RPMI7951 (cell line): ENCODE data around the gene DIDO1. TPM values are rescaled to one million over a fixed set of nuclear protein-coding genes. Genes with fewer than 3 reads are reported as not detected.
"Not testable (repeated sequence)": the region's sequence is repeated elsewhere in the genome, so short reads cannot be mapped to it uniquely, and the experiment has no call there.

Experiments
- DNase-seq: peaks from one replicate; pipeline ENCODE4 v3.0.0-alpha.2; 2012; ENCODE audit warnings: low read depth
- total RNA-seq: library from RNA; depleted of rRNA; stranded (reverse); fragments of >200 nt; shearing (Covaris generic); gene quantifications from 2 replicates; pipeline ENCODE4 v1.2.3, GENCODE V29; 2014

Gene DIDO1
- total RNA-seq, 1 experiment from 2014 or later = 30.0 TPM

- no peak for DNase-seq
Observed at GRCh38 chr20:62962891-62963613, 36.7 kb upstream of the DIDO1 start.

- DNase-seq = no peak
Observed at GRCh38 chr20:62962221-62962879, 36.0 kb upstream of the DIDO1 start.

GRCh38 chr20:62961799-62962198 is 35.5 kb upstream of the DIDO1 start:
- DNase-seq = no peak

DNA sequence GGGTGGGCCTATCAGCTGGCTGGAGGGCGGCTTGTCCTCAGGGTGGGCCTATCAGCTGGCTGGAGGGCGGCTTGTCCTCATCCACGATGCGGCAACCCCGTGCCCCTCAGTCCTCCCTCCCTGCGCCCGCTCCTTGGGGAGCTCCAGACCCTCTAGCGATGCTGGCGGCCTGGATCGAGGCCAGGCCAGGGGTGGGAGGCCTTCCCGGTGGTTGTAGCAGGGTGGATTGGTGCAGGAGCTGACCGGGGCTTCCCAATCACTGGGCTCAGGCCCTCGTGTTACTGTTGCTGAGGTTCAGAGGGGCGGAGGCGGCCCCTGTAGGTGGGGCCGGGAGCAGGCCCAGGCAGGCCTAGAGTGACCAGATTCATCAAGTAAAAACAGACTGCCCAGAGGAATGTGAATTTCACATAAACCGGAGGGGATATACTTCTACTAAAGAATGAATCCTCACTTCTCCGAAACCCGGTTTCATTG is 35.0 kb upstream of the DIDO1 start:
- DNase-seq = no peak

DNA sequence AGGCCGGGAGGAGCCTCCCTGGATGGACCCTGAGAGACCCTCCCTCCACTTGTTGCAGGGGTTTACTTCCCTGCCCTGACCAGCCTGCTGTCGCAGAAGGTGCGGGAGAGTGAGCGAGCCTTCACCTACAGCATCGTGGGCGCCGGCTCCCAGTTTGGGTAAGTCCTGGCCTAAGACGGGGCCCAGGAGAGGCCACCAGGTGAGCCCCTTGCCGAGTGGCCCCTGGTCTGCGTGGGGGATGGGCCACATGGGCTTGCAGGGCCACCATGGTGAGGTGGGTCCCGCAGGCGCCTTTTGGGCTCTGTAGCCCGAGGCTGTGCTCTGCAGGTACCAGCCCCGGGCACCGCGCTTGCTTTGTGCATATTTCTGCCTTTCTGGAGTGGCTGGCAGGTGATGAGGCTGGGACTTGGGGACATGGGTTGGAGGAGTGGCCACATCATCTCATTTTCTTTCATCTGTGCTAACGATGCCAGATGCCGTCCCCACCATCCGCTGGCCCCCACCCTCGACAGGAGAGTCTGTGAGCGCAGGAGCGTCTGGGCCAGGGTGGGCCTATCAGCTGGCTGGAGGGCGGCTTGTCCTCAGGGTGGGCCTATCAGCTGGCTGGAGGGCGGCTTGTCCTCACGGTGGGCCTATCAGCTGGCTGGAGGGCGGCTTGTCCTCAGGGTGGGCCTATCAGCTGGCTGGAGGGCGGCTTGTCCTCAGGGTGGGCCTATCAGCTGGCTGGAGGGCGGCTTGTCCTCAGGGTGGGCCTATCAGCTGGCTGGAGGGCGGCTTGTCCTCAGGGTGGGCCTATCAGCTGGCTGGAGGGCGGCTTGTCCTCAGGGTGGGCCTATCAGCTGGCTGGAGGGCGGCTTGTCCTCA is 34.4 kb upstream of the DIDO1 start:
- not testable (repeated sequence) for DNase-seq

DNA sequence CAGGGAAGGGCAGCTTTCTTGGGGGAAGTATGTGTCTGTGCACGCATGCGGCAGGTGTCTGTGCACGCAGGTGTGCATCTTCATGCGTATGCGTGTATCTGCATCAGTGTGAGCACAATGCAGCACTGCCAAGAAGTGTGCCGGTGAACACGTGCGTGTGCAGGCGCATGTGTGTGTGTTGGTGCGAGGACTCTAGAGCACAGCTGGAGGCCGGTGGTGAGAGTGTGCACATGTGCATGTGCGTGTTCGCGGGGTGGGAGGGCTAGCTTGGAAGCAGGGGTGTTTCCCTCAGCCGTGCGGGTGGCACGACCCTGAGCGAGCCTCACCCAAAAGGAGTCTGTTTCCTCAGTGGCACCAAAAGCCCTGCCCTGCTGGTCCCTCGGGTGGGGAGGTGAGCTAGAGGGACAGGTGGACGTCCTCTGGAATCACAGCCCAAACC is 33.7 kb upstream of the DIDO1 start:
- no peak for DNase-seq

DNA sequence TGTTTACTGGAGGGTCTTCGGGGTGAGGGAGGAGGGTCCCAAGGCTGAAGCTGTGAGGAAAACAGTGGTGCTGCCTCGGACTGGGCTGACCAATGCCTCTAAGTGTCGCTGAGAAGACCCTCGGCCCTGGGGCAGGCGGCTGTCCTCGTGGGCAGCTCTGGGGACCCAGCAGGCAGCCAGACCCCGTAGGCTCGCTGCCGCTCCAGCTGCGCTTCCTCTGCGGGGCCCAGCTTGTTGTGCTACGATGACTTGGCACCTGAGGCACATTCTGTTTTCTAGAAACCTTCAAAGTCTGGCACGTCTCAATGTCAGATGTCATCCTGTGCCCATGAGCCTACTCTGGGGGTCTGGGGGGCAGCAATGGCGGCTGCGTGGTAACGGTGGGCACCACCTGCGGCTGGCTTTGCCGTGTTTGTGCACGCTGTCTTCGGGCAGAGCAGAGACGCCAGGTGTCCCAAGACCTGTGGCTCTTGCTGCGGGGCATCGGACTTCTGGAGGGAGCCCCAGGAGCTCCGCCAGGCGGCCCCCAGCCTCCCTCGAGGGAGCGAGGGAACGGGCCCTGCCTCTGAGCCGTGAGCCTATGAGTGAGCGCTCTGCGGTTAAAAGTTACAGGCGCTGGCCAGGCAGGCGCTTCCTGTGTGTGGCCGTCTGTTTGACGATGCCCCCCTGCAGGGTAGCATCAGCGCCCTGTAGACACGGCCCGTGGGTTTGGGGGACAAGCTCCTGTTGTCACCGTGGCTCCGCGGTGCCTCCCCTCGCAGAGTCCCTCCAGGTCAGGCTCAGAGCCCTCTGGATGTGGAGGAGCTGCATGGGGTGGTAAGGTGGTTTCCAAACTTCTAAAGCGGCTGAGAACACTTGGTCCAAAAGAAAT is 33.0 kb upstream of the DIDO1 start:
- no peak for DNase-seq

GRCh38 chr20:62958388-62959100 is 32.2 kb upstream of the DIDO1 start:
- no peak for DNase-seq

GRCh38 chr20:62957136-62958117 is 31.1 kb upstream of the DIDO1 start:
- no peak for DNase-seq

DNA sequence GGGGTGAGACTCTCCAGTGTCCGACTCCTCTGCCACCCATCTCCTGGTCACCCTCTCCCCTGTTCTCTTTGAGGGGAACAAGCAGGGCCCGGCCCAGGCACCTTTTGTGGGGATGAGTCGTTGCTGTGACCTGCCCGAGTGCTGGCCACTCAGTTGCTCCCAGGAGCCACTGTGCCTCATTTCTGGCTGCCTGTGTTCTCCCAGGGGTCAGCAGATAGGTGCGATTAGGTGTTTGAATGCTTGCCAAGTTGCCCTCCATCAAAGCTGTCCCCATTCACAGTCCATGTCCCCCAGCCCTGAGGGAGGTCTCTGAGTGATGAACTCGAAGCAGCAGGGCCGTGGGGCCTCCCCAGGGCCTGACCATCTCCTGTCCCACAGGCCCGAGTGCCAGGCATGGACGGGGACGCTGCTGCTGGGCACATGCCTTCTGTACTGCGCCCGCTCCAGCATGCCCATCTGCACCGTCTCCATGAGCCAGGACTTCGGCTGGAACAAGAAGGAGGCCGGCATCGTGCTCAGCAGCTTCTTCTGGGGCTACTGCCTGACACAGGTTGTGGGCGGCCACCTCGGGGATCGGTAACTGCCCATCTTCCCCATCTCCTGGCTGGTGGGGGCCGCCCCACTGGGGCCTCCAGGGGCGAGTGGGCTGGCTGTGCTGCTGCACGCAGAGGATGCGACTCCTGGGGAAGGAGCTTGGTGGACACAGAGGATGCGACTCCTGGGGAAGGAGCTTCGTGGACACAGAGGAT is 30.3 kb upstream of the DIDO1 start:
- DNase-seq = no peak

DNA sequence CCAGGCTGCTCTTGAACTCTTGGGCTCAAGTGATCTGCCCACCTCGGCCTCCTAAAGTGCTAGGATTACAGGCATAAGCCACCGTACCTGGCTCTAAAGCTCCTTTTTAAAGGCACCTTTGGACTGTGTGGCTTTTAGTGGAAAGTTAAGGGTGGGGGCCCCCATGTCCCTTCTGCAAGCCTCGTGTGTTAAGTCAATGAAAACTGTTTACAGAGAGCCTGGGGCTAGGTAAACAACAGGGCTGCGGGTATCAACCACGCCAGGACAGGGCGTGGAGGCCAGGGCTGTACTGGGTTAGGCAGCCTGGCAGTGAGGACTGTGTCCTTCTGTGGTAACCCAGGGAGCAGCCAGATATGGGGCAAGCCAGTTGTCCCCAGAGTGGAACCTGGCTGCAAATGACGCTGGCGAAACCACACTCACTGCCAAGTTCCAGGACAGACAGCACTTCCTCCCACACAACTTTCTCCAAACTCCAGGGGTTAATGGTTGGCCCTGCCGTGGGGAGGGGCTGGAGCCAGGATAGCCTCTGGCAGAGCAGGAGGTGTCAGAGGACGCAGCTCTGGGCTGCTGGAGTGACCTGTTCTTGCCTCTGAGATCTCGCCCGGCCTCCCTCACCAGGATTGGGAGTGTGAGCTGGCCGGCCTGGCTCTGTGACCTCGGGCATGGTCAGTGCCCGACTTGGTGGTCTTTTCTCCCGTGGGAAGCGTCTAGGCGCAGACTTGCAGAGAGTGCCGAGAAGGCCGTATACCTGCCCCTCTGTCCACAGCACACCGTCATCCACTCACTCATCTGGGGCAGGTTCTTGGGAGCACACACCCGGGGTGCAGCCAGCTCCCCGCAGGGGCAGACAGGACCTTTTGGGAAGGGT is 29.4 kb upstream of the DIDO1 start:
- DNase-seq = no peak

DNA sequence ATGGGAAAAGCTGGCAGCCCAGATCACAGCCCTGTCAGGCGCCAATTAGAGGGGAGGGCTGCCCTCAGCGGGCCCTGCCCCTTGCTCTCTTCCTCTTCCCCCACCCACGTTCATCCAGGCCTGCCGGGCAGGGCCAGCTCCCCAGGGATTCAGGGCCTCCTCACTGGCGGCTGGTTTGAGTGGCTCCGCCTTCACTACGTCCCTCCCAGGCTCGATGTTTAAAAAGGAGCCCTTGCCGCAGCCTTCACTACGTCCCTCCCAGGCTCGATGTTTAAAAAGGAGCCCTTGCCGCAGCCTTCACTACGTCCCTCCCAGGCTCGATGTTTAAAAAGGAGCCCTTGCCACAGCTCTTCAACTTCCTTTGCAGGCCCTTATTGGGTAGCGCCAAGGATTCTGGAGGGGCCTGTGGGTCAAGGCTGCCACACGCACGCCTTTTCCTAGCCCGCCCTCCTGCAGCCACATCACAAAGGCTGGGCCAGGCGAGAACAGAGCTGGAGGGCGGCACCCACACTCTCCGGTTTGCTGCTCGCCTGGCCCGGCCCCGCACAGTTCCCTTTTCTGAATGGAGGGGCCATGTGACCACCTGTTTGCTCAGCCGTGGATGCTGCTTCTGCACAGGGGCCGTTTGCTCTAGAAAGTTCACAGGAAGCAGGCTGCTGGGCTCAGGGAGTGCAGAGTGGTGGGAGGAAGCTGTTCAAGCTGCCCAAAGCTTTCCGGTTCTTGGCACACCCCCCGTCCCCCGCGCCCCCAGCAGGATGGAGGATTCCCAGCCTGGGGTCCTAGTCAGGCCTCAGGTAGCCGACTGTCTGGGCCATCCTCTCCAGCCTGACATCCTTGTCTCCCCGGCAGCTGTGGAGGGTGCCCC is 27.8 kb upstream of the DIDO1 start:
- DNase-seq = peak; percentile 74

GRCh38 chr20:62952968-62953838 is 26.9 kb upstream of the DIDO1 start:
- peak; percentile 28 for DNase-seq

DNA sequence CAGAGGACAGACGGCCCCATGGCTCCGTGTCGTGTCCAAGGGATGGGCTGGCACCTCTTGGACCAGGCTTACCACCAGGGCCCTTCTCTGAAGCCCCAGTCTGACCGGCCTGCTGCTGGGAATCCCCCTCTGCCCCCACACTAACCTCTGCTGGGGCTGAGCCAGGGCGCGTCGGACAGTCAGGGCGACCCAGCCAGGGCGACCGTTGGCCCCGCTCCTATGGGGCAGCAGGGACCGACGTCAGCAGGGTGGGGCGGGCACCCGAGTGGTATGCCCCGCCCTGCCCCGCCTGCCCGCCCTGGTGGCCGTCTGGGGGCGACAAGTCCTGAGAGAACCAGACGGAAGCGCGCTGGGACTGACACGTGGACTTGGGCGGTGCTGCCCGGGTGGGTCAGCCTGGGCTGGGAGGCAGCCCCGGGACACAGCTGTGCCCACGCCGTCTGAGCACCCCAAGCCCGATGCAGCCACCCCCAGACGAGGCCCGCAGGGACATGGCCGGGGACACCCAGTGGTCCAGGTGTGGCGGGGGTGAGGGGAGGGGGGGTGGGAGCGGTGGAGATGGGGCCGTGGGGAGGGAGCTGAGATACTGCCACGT is 26.2 kb upstream of the DIDO1 start, which contains the start of gene SLC17A9:
SLC17A9 (plus strand) TSS at position 337 of the 595 bp plus-strand sequence; CDS start at position 459, 122 bp downstream.
- DNase-seq = peak; percentile 69

GRCh38 chr20:62951896-62952372 is 25.6 kb upstream of the DIDO1 start:
- no peak for DNase-seq
